Caco-2 (cell line): ENCODE measurements around the gene NRM. TPM values are rescaled to one million over a fixed set of nuclear protein-coding genes. Genes with fewer than 3 reads are reported as not detected.

Source experiments
- BruUV-seq: library from RNA; stranded (reverse); fragments of 400-500 nt; replicated peaks from 2 replicates; lab custom pipeline; 2021; lab: Mats Ljungman, UMichigan
- CTCF ChIA-PET: fragments of 300-600 bp; sonication (Branson Sonifier 250); formaldehyde crosslinking; loops from one replicate; lab custom pipeline; 2022; ENCODE audit warnings: antibody characterized with exemption; lab: Charles Lee
- POLR2A ChIA-PET: fragments of 300-600 bp; sonication (Branson Sonifier 250); formaldehyde crosslinking; loops from one replicate; lab custom pipeline; 2022; ENCODE audit warnings: antibody characterized with exemption; lab: Charles Lee
- DNase-seq, 2 experiments: peaks; one replicate each; pipeline versions ENCODE4 v3.0.0 to v3.0.0-alpha.2; 2020 to 2022
- H3K27me3 ChIP-seq: replicated peaks from 2 replicates; pipeline ENCODE4 v1.6.0; 2011; ENCODE audit warnings: low read length; ENCODE audit not compliant: control insufficient read depth, insufficient read depth
- H3K36me3 ChIP-seq: 2 replicates; pipeline ENCODE4 v1.5.1; 2011; ENCODE audit warnings: low read length; ENCODE audit not compliant: control insufficient read depth, insufficient read depth
- H3K4me1 ChIP-seq: fragments of 250-450 bp; sonication (Bioruptor Pico); 2 replicates; pipeline ENCODE4 v1.5.1; 2020; ENCODE audit warnings: mild to moderate bottlenecking
- H3K4me3 ChIP-seq: 2 replicates; pipeline ENCODE4 v1.5.1; 2011; ENCODE audit warnings: low read depth, mild to moderate bottlenecking, control low read depth, low read length
- H3K9me3 ChIP-seq: fragments of 250-450 bp; sonication (Bioruptor Pico); 2 replicates; pipeline ENCODE4 v1.5.1; 2020; ENCODE audit warnings: mild to moderate bottlenecking, moderate library complexity
- H3K27ac Mint-ChIP-seq: one replicate; pipeline ENCODE4 v1.8.0; 2022; ENCODE audit warnings: mixed read lengths; ENCODE audit not compliant: unreplicated experiment
- H3K27me3 Mint-ChIP-seq: one replicate; pipeline ENCODE4 v1.8.0; 2022; ENCODE audit warnings: mixed read lengths; ENCODE audit not compliant: insufficient read depth, unreplicated experiment
- H3K36me3 Mint-ChIP-seq: one replicate; pipeline ENCODE4 v1.8.0; 2022; ENCODE audit warnings: mild to moderate bottlenecking, mixed read lengths; ENCODE audit not compliant: insufficient read depth, unreplicated experiment
- H3K4me1 Mint-ChIP-seq: one replicate; pipeline ENCODE4 v1.8.0; 2022; ENCODE audit warnings: low read depth, mixed read lengths; ENCODE audit not compliant: unreplicated experiment
- H3K4me3 Mint-ChIP-seq: one replicate; pipeline ENCODE4 v1.8.0; 2022; ENCODE audit warnings: mild to moderate bottlenecking, moderate library complexity, mixed read lengths; ENCODE audit not compliant: unreplicated experiment
- H3K9me3 Mint-ChIP-seq: one replicate; pipeline ENCODE4 v1.8.0; 2022; ENCODE audit warnings: mixed read lengths; ENCODE audit not compliant: unreplicated experiment
- intact Hi-C: fragments of 100-400 bp; cut with micrococcal nuclease; formaldehyde crosslinking; loops from one replicate; pipeline ENCODE4 v1.10.0; 2022; ENCODE audit not compliant: unreplicated experiment
- total RNA-seq: library from RNA; stranded (reverse); gene quantifications from 2 replicates; pipeline ENCODE4 v1.2.3, GENCODE V29; 2022
- TF ChIP-seq, protein P1 (sequence below), 2 experiments: fragments of 200-600 bp in 1 of 2; IDR thresholded peaks; 1 replicate in 1 of 2; 2 replicates in 1 of 2; pipeline versions ENCODE4 v1.5.1 to v1.8.0; 2011 to 2022; ENCODE audit warnings: antibody characterized with exemption in 1 of 2, control low read depth in 1 of 2, inconsistent platforms in 1 of 2, low read depth in 1 of 2, low read length in 1 of 2, mild to moderate bottlenecking in 1 of 2, moderate library complexity in 1 of 2; ENCODE audit not compliant: insufficient read depth in 1 of 2, severe bottlenecking in 1 of 2, unreplicated experiment in 1 of 2

Gene NRM
- total RNA-seq, 1 experiment from 2014 or later = 31.7 TPM

- H3K27me3 ChIP-seq = no peaks in the 10 kb centered on the region
- Mint-ChIP-seq H3K4me3 (no peak overlapping the region), H3K9me3 (no peaks in the 10 kb centered on the region), H3K36me3 (peaks cover 51% of the 10 kb centered on the region), H3K4me1 (peaks cover 14% of the 10 kb centered on the region), H3K27me3 (no peaks in the 10 kb centered on the region), H3K27ac (no peak overlapping the region)
- ChIA-PET POLR2A (interaction anchor here (0.6 kb wide), 1 partner anchor 312 kb away, joined by 3 read pairs; no protein-coding TSS in a partner anchor), CTCF (no interaction called here)
- intact Hi-C loops = no loop called here
- no peak for DNase-seq
- H3K4me3 ChIP-seq = no peak overlapping the region
- BruUV-seq = no TSS peak
- H3K4me1 ChIP-seq = peaks cover 5% of the 10 kb centered on the region; the same call in 1 of the 2 replicates
- TF ChIP-seq, protein P1, sequence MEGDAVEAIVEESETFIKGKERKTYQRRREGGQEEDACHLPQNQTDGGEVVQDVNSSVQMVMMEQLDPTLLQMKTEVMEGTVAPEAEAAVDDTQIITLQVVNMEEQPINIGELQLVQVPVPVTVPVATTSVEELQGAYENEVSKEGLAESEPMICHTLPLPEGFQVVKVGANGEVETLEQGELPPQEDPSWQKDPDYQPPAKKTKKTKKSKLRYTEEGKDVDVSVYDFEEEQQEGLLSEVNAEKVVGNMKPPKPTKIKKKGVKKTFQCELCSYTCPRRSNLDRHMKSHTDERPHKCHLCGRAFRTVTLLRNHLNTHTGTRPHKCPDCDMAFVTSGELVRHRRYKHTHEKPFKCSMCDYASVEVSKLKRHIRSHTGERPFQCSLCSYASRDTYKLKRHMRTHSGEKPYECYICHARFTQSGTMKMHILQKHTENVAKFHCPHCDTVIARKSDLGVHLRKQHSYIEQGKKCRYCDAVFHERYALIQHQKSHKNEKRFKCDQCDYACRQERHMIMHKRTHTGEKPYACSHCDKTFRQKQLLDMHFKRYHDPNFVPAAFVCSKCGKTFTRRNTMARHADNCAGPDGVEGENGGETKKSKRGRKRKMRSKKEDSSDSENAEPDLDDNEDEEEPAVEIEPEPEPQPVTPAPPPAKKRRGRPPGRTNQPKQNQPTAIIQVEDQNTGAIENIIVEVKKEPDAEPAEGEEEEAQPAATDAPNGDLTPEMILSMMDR (IDR thresholded peaks at IDR 0.05; ENCODE audit: insufficient read depth in 1 of 2, low read depth in 1 of 2, low read length in 1 of 2, severe bottlenecking in 1 of 2, unreplicated experiment in 1 of 2) = no peak
- peaks cover 4% of the 10 kb centered on the region; the same call in 1 of the 2 replicates for H3K36me3 ChIP-seq
- H3K9me3 ChIP-seq = no peaks in the 10 kb centered on the region
Observed at GRCh38 chr6:30714263-30714662, 23.5 kb upstream of the NRM start.

DNA sequence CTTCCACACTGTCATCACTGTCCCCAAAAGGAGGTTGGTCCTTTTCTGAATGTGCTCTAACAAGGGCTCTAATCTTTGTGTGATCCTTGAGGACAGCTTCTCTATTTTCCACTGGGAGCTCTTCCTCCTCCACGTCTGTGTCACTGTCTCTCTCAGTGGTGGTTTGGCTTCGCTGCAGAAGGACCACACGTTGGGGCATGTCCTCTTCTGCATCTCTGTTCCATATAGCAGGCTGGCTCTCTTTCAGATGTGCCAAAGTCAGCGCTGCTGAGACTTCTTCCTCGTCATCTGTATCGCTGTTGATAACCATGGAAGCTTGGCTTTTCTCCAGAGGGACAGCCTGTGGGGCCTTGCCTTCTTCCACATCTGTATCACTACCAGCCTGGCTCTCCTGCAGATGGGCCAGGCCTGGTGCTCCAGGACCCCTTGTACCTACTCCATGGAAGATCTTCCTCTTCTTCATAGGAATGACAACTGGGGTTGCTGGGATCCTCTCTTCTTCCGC lies 21.7 kb upstream of the NRM start:
- CTCF ChIA-PET = no interaction called here
- POLR2A ChIA-PET = no interaction called here
- Mint-ChIP-seq H3K27ac (no peak overlapping the region), H3K4me1 (peaks cover 21% of the 10 kb centered on the region), H3K36me3 (peaks cover 54% of the 10 kb centered on the region), H3K27me3 (no peaks in the 10 kb centered on the region), H3K9me3 (no peaks in the 10 kb centered on the region), H3K4me3 (no peak overlapping the region)
- intact Hi-C loops = no loop called here
- H3K9me3 ChIP-seq = no peaks in the 10 kb centered on the region
- no peak overlapping the region for H3K4me3 ChIP-seq
- H3K36me3 ChIP-seq = peaks cover 4% of the 10 kb centered on the region; the same call in 1 of the 2 replicates
- BruUV-seq = no TSS peak
- H3K27me3 ChIP-seq = no peaks in the 10 kb centered on the region
- H3K4me1 ChIP-seq = no peaks in the 10 kb centered on the region
- TF ChIP-seq, protein P1 (IDR thresholded peaks at IDR 0.05; ENCODE audit: insufficient read depth in 1 of 2, low read depth in 1 of 2, low read length in 1 of 2, severe bottlenecking in 1 of 2, unreplicated experiment in 1 of 2) = no peak
- no peak for DNase-seq

DNA sequence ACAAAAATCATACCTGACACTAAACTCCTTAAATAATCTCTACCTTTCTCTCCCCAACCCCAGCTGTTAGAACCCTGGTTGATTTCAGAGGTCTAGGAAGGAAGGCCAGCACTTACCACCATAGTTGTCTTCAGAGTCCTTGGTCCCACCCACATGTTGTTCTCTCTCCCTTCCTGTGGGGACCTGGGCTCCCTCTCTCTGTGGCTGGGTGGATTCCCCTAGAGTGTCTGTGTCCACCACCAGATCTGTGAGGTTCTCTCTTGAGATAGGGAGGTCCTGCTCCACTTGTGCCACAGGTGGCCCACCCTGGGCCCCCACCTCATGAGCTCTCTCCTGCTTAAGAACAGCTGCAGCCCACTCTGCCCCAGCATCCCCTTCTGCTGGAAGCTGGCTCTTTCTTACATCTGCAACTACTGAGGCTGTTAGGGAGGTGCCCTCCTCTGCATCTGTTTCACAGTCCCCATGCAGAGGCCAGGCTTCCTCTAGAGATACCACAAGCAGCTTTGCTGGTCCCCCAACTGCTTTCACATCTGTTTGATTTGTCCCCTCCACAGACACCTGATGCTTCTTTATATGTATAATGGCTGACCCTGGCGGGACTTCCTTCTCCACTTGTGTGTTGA lies 21.1 kb upstream of the NRM start:
- Mint-ChIP-seq H3K4me3 (no peak overlapping the region), H3K27ac (no peak overlapping the region), H3K27me3 (no peaks in the 10 kb centered on the region), H3K36me3 (peaks cover 48% of the 10 kb centered on the region), H3K4me1 (peaks cover 20% of the 10 kb centered on the region), H3K9me3 (no peaks in the 10 kb centered on the region)
- intact Hi-C loops = no loop called here
- no peak overlapping the region for H3K4me3 ChIP-seq
- no peaks in the 10 kb centered on the region for H3K4me1 ChIP-seq
- TF ChIP-seq, protein P1 (IDR thresholded peaks at IDR 0.05; ENCODE audit: insufficient read depth in 1 of 2, low read depth in 1 of 2, low read length in 1 of 2, severe bottlenecking in 1 of 2, unreplicated experiment in 1 of 2) = no peak
- ChIA-PET CTCF (no interaction called here), POLR2A (no interaction called here)
- no peaks in the 10 kb centered on the region for H3K9me3 ChIP-seq
- H3K27me3 ChIP-seq = no peaks in the 10 kb centered on the region
- no peak for DNase-seq
- no TSS peak for BruUV-seq
- H3K36me3 ChIP-seq = peaks cover 4% of the 10 kb centered on the region; the same call in 1 of the 2 replicates
